SK-N-SH treated with all-trans-retinoic acid at 6 μM for 48 hours (cell line): ENCODE measurements around the gene EID2.

Experiments used
- ATAC-seq: fragments of 200-7000 bp; cut with Tn5 transposase; 3 replicates; pipeline ENCODE4 v1.9.1; 2020; ENCODE audit warnings: mild to moderate bottlenecking, moderate library complexity
- ARNTL ChIP-seq: fragments of 450-650 bp; formaldehyde crosslinking; IDR thresholded peaks from 2 replicates; pipeline ENCODE4 v1.5.0; 2020; ENCODE audit warnings: low read depth, mild to moderate bottlenecking, moderate library complexity, borderline replicate concordance
- BACH2 ChIP-seq: fragments of 250-450 bp; sonication (Bioruptor Pico); IDR thresholded peaks from 2 replicates; pipeline ENCODE4 v1.9.0; 2021; ENCODE audit warnings: mild to moderate bottlenecking, borderline replicate concordance
- CSDC2 ChIP-seq: fragments of 250-450 bp; sonication (Bioruptor Pico); IDR thresholded peaks from 2 replicates; pipeline ENCODE4 v1.5.0; 2020; ENCODE audit warnings: mild to moderate bottlenecking, moderate library complexity
- ESRRG ChIP-seq: fragments of 250-450 bp; sonication (Bioruptor Pico); IDR thresholded peaks from 2 replicates; pipeline ENCODE4 v1.6.1; 2021; ENCODE audit warnings: mild to moderate bottlenecking
- OSR1 ChIP-seq: fragments of 250-450 bp; sonication (Bioruptor Pico); IDR thresholded peaks from 2 replicates; pipeline ENCODE4 v1.8.0; 2022; ENCODE audit warnings: moderate library complexity, mild to moderate bottlenecking, inconsistent platforms
- PPARA ChIP-seq: fragments of 250-450 bp; sonication (Bioruptor Pico); IDR thresholded peaks from 2 replicates; pipeline ENCODE4 v1.5.0; 2020; ENCODE audit warnings: mild to moderate bottlenecking, borderline replicate concordance
- RARB ChIP-seq: fragments of 250-450 bp; sonication (Bioruptor Pico); IDR thresholded peaks from 2 replicates; pipeline ENCODE4 v1.8.0; 2021; ENCODE audit warnings: mild to moderate bottlenecking, moderate library complexity
- SNAI2 ChIP-seq: fragments of 250-450 bp; sonication (Bioruptor Pico); IDR thresholded peaks from 2 replicates; pipeline ENCODE4 v1.5.0; 2020; ENCODE audit warnings: mild to moderate bottlenecking, moderate library complexity
- TCF4 ChIP-seq: fragments of 250-450 bp; sonication (Bioruptor Pico); IDR thresholded peaks from 2 replicates; pipeline ENCODE4 v1.8.0; 2021; ENCODE audit warnings: mild to moderate bottlenecking, moderate library complexity, borderline replicate concordance
- TOX ChIP-seq: fragments of 250-450 bp; sonication (Bioruptor Pico); IDR thresholded peaks from 2 replicates; pipeline ENCODE4 v1.8.0; 2021; ENCODE audit warnings: mild to moderate bottlenecking, moderate library complexity, borderline replicate concordance
- ZC3H10 ChIP-seq: fragments of 250-450 bp; sonication (Bioruptor Pico); IDR thresholded peaks from 2 replicates; pipeline ENCODE4 v1.5.1; 2021; ENCODE audit warnings: mild to moderate bottlenecking, moderate library complexity
- ZFP3 ChIP-seq: fragments of 250-450 bp; sonication (Bioruptor Pico); IDR thresholded peaks from 2 replicates; pipeline ENCODE4 v1.5.0; 2020; ENCODE audit warnings: mild to moderate bottlenecking, moderate library complexity
- ZFP30 ChIP-seq: fragments of 450-650 bp; formaldehyde crosslinking; IDR thresholded peaks from 2 replicates; pipeline ENCODE4 v1.5.0; 2022; ENCODE audit warnings: mild to moderate bottlenecking, moderate library complexity
- ZNF565 ChIP-seq: fragments of 450-650 bp; formaldehyde crosslinking; conservative IDR thresholded peaks from 2 replicates; pipeline ENCODE4 v1.5.0; 2020; ENCODE audit warnings: low read depth, mild to moderate bottlenecking, moderate library complexity
- ZNF70 ChIP-seq: fragments of 450-650 bp; formaldehyde crosslinking; IDR thresholded peaks from 2 replicates; pipeline ENCODE4 v1.5.0; 2020; ENCODE audit warnings: mild to moderate bottlenecking, moderate library complexity
- ZNF8 ChIP-seq: fragments of 450-650 bp; formaldehyde crosslinking; IDR thresholded peaks from 2 replicates; pipeline ENCODE4 v1.5.0; 2020; ENCODE audit warnings: mild to moderate bottlenecking, moderate library complexity
- TF ChIP-seq, protein P1 (sequence below): fragments of 250-450 bp; sonication (Bioruptor Pico); IDR thresholded peaks from 2 replicates; pipeline ENCODE4 v1.8.0; 2021; ENCODE audit warnings: low read depth, mild to moderate bottlenecking, moderate library complexity, borderline replicate concordance
- TF ChIP-seq, protein P2 (sequence below): fragments of 250-450 bp; sonication (Bioruptor Pico); IDR thresholded peaks from 2 replicates; pipeline ENCODE4 v1.5.1; 2021; ENCODE audit warnings: mild to moderate bottlenecking, moderate library complexity
- TF ChIP-seq, protein P3 (sequence below): fragments of 250-450 bp; sonication (Bioruptor Pico); IDR thresholded peaks from 2 replicates; pipeline ENCODE4 v1.5.1; 2020; ENCODE audit warnings: low read depth, mild to moderate bottlenecking, moderate library complexity
- TF ChIP-seq, protein P4 (sequence below): fragments of 250-450 bp; sonication (Bioruptor Pico); IDR thresholded peaks from 2 replicates; pipeline ENCODE4 v1.5.0; 2020; ENCODE audit warnings: mild to moderate bottlenecking, moderate library complexity
- TF ChIP-seq, protein P5 (sequence below): fragments of 250-450 bp; sonication (Bioruptor Pico); IDR thresholded peaks from 2 replicates; pipeline ENCODE4 v1.8.0; 2020; ENCODE audit warnings: mild to moderate bottlenecking, moderate library complexity, borderline replicate concordance

The EID2 gene

DNA sequence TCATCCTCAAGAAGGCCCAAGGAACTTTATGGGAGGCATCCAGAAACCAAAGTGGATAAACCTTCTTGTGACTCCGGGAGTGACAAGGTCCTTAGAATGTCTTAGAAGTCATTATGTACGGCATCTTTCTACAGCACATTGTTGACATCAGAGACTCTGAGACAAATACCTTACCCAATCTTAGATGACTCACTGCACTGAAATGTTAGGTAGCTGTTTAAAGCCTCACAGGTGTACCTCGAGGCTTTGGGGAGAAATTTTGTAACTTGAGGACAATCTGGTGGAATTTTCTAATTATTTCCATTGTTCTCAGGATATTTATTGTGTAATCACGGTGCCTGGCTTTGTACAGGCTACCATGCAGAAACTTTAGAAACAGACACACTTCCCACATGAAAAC lies 47.5 kb upstream of the EID2 start:
- TF ChIP-seq CSDC2 (no peak), ZNF565 (no peak), ZNF70 (CRISPR knock-in tag) (no peak), ZFP3 (CRISPR knock-in tag) (no peak), ARNTL (CRISPR knock-in tag) (no peak), ZC3H10 (CRISPR knock-in tag) (no peak), PPARA (CRISPR knock-in tag) (no peak), RARB (CRISPR knock-in tag) (no peak), ESRRG (CRISPR knock-in tag) (no peak), TCF4 (no peak), ZFP30 (no peak), TOX (no peak), SNAI2 (no peak), ZNF8 (no peak), BACH2 (no peak)
- TF ChIP-seq, protein P1, sequence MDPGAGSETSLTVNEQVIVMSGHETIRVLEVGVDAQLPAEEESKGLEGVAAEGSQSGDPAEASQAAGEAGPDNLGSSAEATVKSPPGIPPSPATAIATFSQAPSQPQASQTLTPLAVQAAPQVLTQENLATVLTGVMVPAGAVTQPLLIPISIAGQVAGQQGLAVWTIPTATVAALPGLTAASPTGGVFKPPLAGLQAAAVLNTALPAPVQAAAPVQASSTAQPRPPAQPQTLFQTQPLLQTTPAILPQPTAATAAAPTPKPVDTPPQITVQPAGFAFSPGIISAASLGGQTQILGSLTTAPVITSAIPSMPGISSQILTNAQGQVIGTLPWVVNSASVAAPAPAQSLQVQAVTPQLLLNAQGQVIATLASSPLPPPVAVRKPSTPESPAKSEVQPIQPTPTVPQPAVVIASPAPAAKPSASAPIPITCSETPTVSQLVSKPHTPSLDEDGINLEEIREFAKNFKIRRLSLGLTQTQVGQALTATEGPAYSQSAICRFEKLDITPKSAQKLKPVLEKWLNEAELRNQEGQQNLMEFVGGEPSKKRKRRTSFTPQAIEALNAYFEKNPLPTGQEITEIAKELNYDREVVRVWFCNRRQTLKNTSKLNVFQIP = no peak
- TF ChIP-seq, protein P2, sequence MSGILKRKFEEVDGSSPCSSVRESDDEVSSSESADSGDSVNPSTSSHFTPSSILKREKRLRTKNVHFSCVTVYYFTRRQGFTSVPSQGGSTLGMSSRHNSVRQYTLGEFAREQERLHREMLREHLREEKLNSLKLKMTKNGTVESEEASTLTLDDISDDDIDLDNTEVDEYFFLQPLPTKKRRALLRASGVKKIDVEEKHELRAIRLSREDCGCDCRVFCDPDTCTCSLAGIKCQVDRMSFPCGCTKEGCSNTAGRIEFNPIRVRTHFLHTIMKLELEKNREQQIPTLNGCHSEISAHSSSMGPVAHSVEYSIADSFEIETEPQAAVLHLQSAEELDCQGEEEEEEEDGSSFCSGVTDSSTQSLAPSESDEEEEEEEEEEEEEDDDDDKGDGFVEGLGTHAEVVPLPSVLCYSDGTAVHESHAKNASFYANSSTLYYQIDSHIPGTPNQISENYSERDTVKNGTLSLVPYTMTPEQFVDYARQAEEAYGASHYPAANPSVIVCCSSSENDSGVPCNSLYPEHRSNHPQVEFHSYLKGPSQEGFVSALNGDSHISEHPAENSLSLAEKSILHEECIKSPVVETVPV (CRISPR knock-in tag) = no peak
- TF ChIP-seq, protein P3, sequence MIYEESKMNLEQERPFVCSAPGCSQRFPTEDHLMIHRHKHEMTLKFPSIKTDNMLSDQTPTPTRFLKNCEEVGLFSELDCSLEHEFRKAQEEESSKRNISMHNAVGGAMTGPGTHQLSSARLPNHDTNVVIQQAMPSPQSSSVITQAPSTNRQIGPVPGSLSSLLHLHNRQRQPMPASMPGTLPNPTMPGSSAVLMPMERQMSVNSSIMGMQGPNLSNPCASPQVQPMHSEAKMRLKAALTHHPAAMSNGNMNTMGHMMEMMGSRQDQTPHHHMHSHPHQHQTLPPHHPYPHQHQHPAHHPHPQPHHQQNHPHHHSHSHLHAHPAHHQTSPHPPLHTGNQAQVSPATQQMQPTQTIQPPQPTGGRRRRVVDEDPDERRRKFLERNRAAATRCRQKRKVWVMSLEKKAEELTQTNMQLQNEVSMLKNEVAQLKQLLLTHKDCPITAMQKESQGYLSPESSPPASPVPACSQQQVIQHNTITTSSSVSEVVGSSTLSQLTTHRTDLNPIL (CRISPR knock-in tag) = no peak
- TF ChIP-seq, protein P4, sequence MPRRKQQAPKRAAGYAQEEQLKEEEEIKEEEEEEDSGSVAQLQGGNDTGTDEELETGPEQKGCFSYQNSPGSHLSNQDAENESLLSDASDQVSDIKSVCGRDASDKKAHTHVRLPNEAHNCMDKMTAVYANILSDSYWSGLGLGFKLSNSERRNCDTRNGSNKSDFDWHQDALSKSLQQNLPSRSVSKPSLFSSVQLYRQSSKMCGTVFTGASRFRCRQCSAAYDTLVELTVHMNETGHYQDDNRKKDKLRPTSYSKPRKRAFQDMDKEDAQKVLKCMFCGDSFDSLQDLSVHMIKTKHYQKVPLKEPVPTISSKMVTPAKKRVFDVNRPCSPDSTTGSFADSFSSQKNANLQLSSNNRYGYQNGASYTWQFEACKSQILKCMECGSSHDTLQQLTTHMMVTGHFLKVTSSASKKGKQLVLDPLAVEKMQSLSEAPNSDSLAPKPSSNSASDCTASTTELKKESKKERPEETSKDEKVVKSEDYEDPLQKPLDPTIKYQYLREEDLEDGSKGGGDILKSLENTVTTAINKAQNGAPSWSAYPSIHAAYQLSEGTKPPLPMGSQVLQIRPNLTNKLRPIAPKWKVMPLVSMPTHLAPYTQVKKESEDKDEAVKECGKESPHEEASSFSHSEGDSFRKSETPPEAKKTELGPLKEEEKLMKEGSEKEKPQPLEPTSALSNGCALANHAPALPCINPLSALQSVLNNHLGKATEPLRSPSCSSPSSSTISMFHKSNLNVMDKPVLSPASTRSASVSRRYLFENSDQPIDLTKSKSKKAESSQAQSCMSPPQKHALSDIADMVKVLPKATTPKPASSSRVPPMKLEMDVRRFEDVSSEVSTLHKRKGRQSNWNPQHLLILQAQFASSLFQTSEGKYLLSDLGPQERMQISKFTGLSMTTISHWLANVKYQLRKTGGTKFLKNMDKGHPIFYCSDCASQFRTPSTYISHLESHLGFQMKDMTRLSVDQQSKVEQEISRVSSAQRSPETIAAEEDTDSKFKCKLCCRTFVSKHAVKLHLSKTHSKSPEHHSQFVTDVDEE (CRISPR knock-in tag) = no peak
- no peak for ATAC-seq

DNA sequence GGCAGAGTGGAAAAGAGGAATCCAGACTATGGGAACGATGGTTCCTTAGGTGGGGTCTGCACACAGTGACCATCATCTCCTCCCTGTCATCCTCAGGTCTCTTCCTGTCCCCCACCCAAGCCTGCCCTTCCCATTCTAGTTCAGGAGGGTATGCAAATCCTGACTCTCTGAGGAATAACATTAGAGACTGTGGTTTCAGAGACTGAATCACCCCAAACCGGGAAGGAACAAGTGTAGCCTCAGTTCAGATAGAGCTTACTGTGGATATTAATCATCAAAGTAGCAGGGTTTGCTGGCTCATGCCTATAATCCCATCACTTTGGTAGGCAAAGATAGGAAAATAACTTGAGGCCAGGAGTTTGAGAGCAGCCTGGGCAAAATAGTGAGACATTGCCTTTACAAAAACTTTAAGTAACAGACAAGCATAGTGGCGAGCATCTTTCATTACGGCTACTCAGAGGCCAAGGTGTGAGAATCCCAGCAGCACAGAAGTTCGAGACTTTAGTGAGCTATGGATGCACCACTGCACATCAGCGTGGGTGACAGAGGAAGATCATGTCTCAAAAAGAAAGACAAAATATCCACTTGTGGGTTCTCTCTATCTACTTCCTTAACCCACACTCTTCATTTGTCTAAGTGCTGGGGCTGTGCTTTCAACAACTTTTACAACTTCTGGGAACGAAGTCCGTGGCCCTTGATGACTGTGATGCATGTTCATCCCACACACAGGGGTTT lies 43.1 kb upstream of the EID2 start:
- no peak for ATAC-seq
- TF ChIP-seq TOX (no peak), ZNF565 (no peak), CSDC2 (no peak), OSR1 (no peak), ZFP3 (CRISPR knock-in tag) (no peak), ZNF70 (CRISPR knock-in tag) (no peak), BACH2 (no peak), ZC3H10 (CRISPR knock-in tag) (no peak), RARB (CRISPR knock-in tag) (no peak)
- TF ChIP-seq, protein P5, sequence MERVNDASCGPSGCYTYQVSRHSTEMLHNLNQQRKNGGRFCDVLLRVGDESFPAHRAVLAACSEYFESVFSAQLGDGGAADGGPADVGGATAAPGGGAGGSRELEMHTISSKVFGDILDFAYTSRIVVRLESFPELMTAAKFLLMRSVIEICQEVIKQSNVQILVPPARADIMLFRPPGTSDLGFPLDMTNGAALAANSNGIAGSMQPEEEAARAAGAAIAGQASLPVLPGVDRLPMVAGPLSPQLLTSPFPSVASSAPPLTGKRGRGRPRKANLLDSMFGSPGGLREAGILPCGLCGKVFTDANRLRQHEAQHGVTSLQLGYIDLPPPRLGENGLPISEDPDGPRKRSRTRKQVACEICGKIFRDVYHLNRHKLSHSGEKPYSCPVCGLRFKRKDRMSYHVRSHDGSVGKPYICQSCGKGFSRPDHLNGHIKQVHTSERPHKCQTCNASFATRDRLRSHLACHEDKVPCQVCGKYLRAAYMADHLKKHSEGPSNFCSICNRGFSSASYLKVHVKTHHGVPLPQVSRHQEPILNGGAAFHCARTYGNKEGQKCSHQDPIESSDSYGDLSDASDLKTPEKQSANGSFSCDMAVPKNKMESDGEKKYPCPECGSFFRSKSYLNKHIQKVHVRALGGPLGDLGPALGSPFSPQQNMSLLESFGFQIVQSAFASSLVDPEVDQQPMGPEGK (CRISPR knock-in tag) = no peak
- TF ChIP-seq, protein P3 (CRISPR knock-in tag) = no peak
- TF ChIP-seq, protein P4 (CRISPR knock-in tag) = no peak
